GM19395 (cell line): ENCODE measurements around the gene ZNF862.
"Not testable (repeated sequence)": the region's sequence is repeated elsewhere in the genome, so short reads cannot be mapped to it uniquely, and the experiment has no call there.

Source experiments
- ATAC-seq: cut with Tn5 transposase; IDR thresholded peaks from one replicate; pipeline ENCODE4 v1.9.1; 2021; ENCODE audit warnings: mild to moderate bottlenecking, moderate library complexity; ENCODE audit not compliant: unreplicated experiment

ZNF862 gene

DNA sequence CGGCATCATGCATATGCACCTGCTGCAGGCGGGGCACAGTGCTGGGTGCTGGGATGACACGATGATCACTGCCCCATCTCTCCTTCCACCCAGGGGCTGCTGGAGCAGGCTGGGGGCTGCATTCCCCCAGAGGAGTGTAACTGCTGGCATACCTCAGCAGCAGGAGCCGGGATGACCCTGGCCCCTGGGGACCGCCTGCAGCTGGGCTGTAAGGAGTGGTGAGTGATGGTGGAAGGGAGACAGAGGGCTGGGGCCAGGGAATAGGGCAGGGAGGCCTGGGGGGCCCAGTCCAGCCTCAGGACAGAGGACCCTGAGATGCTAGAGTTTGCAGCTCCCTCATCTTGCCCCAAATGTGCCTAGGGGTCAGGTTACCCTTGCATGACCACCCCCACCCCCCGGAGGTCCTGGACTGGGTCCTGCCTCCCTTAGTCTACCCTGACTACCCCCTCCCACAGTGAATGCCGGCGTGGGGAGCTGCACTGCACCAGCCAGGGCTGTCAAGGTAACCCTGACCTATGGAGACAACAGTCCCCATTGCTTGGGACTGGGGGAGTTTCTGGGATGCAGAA is 14.5 kb upstream of the ZNF862 start:
- ATAC-seq = no peak

GRCh38 chr7:149824301-149824741 is 13.9 kb upstream of the ZNF862 start:
- ATAC-seq = no peak

- ATAC-seq = no peak
These were observed 13.2 kb upstream of the ZNF862 start for GRCh38 chr7:149824748-149825566.

- ATAC-seq = no peak
These were observed 12.4 kb upstream of the ZNF862 start for GRCh38 chr7:149825567-149826343.

GRCh38 chr7:149826344-149827088 is 11.7 kb upstream of the ZNF862 start:
- ATAC-seq = no peak

GRCh38 chr7:149827089-149827981 is 10.8 kb upstream of the ZNF862 start:
- no peak for ATAC-seq

DNA sequence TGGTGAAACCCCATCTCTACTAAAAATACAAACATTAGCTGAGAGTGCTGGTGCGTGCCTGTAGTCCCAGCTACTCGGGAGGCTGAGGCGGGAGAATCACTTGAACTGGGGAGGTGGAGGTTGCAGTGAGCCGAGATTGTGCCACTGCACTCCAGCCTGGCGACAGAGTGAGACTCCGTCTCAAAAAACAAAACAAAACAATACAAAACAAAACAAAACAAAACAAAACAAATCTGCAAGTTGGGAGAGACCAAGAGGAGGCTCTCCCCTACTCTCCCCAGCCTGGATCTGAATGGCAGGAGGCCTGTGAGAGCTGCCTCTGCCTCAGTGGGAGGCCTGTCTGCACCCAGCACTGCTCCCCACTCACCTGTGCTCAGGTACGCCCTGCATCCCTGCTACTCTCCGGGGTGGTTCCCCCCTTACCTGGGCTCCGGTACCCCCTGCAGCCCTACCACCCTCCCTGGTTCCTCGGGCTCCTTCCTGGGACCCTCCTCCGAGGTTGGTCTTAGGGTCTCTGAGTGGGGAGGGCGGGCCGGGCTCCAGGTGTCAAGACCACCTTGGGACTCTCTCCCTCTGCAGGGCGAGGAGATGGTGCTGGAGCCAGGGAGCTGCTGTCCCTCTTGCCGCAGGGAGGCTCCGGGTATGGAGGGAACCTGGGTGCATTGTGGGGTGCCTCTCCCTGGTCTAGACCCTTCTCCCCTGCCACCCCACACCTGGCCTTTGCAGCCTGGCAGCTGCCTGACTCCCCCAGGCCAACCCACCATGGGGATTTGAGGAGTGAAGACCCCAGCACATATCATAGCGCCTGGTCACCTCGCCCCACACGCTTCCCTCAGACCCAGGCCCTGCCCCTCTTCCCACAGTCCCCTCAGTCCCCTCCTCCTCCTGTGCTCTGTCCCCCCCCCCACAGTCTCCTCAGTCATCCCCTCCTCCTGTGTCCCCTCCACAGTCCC is 9.5 kb upstream of the ZNF862 start:
- no peak for ATAC-seq

GRCh38 chr7:149830527-149830926 is 7.6 kb upstream of the ZNF862 start:
- not testable (repeated sequence) for ATAC-seq

GRCh38 chr7:149830997-149831740 is 7.0 kb upstream of the ZNF862 start:
- no peak for ATAC-seq

DNA sequence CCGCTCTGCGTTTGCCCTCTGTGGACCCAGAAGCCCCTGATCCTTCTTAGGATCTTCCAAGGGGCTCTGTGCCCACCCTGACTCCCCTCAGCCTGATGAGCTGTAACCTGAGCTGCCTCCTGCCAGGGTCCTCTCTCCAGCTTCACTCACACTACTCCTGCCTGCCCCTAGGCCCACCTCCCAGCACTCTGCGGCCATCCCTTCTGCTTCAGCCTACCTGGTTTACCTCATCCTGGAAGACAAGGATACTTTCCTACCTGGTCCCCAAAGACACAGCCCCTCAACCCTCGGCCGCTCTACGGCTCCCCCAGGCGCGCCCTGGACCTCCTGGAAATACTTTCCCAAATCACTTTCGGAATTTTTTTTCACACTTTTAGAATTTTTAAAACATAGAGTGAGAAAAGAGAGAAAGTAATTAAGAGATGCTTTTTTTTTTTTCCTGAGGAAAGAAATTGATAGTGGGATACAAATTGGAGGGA is 6.4 kb upstream of the ZNF862 start:
- ATAC-seq = no peak

- ATAC-seq = no peak
These were observed 5.7 kb upstream of the ZNF862 start for GRCh38 chr7:149832332-149833041.

GRCh38 chr7:149833495-149834130 is 4.6 kb upstream of the ZNF862 start:
- no peak for ATAC-seq

- no peak for ATAC-seq
These were observed 3.6 kb upstream of the ZNF862 start for GRCh38 chr7:149834601-149835000.

DNA sequence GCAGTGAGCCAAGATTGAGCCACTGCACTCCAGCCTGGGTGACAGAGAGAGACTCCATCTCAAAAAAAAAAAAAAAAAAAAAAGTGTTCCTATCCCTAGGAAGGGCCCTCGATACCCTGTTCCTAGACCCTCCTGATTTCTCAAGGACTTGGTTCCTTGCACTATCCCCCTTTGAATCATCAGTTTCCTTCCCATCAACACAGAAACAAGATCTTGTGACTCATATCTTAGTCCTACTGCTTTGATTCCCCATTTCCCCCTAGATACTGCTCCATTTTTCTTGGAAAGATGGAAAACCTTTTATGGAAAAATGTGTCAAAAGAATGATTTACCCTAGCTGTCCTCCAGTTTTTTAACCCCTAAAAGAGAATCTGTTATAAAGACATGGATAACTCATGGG is 1.7 kb upstream of the ZNF862 start:
- ATAC-seq = no peak

DNA sequence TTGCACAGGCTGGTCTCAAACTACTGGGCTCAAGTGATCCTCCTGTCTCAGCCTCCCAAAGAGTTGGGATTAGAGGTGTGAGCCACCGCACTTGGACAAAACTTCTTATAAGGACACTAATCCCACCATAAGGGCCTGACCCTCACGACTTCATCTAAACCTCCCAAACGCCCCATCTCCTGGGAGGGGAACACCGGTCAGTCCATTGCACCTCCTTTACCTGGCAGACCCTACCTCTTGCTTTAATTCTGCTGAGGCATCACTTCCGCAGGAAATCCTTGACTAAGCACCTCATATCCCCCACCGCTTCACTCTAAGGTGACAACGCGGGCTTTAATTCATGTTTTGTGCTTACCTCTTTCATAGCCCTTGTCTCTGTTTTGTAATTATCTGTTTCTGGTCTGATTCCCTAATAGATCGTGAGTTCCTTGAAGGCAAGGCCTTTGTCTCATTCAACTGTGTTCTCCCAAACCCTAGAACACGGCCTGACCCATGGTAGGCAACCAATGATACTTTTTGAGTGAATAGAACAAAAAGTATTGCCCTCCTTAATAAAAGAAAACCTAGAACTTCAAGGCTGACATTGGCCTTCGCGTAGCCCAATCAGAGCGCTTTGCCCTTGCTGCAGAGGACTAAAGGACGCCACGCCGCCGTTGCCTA is 481 bp upstream of the ZNF862 start:
- no peak for ATAC-seq

DNA sequence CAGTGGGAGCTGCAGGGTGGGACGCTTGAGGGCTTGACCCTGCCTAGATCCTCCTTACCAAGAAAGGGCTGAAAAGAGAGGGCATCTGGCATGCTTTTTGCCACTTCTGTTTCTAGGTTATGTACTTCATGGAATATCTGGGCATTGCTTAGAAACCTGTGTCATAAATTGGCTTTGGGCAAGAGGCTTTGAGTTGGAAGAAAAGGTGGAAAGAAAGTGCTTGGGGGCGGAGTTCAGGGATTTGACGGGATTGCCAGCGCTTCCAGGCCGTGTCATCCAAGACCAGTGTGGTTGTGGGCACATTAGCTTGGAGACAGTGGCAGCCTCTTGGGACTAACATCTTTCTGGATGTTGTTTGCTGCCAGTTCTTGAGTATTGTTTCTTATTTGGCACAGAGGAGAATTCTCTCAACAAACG is 825 bp downstream of the ZNF862 start:
- ATAC-seq = no peak
